ENCODE measurements around the gene CEP350.

The CEP350 gene

DNA sequence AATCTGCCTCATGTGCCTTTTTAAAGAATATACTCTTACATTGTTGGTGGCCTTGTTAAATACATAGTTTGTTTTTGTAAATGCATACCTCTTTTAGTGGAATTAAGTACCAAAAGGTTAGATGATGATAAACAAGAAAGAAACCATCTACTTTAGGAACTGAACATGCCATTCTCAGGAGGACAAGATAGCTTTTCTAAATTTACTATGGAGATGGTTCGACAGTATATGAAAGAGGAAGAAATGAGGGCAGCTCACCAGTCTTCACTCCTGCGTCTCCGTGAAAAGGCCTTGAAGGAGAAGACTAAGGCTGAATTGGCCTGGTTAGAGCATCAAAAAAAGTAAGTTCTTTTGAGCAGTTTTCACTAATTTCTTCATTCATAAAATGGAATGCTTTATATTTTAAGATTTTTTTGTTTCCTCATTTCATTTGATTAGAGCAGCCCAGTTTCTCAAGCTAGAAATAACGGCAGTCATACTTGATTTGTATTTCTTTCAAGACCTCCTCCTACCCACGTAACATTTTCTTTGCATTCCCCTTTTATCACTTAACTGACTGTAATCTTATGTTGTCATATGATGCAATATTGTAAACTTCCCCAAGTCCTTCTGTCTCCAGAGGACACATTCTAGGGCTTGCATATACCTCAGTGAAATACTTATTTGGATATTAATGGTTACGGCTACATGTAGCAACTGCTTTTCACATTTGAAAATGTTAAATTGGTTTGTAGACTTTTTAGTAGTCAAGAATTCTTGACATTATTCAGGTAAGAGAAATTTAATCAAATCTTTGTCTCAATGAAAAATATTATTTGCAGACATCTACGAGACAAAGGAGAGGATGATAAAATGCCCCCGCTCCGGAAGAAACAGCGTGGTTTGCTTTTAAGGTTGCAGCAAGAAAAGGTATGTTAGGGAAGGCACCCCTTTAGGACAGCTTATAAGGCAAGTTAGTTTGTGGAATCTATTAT, 99.3 kb downstream of the CEP350 start:
- no peak overlapping the region for H3K4me3 ChIP-seq (ENCODE audit: low read depth, low read length)

DNA sequence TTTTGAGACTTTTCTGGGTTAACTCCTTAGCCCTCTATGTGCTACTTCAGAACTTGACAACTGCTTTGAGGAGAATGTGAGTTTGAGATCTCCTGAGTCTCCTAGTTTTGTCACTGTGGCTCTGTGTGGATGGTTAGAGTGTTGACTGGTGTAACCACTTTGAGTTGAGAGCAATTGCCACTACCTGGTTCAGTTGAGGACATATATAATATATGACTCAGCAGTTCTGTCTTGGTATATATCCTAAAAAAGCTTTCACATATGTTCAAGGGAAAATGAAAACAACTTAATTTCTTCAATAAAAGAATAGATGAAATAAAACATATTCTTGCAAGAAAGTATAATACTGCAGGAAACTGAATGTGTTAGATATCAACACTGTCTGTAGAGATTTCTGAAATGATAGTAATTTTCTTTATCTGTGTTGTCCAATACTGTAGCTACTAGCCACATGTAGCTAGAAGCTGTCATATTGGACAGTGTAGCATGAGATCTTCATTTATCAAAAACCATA, 103.3 kb downstream of the CEP350 start:
- no peak overlapping the region for H3K4me3 ChIP-seq (ENCODE audit: low read depth, low read length)

DNA sequence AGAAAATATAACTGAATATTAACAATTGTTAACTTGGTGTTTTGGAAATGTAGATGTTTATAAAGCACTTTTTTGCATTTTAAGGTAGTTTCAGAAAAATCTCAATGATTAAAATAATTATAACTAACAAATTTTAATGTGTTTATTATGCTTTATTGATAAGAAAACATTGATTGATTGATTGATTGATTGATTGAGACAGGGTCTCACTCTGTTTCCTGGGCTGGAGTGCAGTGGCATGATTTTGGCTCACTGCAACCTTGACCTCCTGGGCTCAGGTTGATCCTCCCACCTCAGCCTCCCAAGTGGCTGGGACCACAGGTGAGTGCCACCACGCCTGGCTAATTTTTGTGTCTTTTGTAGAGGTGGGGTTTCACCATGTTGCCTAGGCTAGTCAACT, 106.4 kb downstream of the CEP350 start:
- no peak overlapping the region for H3K4me3 ChIP-seq (ENCODE audit: low read depth, low read length)

DNA sequence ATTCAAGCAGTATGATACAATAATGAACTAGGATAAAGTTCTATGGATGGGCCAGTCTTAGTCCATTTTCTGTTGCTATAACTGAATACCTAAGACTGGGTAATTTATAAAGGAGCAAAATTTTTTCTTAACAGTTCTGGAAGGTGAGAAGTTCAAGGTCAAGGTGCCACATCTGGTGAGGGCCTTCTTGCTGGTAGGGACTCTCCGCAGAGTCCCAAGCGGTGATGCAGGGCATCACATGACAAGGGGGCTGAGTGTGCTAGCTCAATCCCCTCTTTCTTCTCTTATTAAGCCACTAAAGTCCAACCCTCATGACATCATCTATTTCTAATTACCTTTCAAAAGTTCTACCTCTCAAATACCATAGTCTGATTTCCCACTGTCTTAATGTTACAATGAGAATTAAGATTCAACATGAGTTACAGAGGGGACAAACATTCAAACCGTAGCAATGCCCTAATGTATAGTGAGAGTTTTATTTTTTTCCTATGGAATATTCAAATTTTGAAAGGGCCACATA, 107.9 kb downstream of the CEP350 start:
- H3K4me3 ChIP-seq (ENCODE audit: low read depth, low read length) = no peak overlapping the region

DNA sequence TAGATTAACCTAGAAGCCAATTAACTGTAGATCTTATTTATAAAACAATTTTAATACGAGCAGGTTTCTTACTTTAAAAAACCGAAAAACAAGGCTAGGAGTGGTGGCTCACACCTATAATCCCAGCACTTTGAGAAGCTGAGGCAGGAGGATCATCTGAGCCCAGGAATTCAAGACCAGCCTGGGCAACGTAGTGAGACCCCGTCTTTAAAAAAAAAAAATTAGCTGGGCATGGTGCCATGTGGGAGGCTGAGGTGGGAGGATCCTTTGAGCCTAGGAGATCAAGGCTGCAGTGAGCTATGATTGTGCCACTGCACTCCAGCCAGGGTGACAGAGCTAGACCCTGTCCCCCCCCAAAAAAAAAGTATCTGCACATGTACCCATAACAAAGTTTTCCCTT, 110.8 kb downstream of the CEP350 start:
- no peak overlapping the region for H3K4me3 ChIP-seq (ENCODE audit: low read depth, low read length)

DNA sequence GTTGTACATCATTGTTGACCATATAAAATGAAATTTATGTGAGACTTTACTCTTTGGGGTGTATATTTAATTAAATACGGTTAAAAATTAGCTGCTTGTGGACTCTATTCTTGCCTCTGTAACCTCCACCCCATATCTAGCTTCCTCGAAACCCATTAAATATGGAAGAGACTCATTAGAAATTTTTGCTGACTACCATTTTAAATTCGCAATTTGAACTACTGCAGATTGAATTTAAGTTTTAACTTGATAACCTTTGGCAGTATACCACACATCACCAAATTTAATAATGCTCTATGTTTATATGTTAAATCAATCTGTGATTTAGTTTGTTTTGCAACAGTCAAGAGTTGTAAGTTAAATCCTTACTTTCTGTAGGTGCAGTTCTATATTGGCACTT, 111.5 kb downstream of the CEP350 start:
- H3K4me3 ChIP-seq (ENCODE audit: low read depth, low read length) = no peak overlapping the region

DNA sequence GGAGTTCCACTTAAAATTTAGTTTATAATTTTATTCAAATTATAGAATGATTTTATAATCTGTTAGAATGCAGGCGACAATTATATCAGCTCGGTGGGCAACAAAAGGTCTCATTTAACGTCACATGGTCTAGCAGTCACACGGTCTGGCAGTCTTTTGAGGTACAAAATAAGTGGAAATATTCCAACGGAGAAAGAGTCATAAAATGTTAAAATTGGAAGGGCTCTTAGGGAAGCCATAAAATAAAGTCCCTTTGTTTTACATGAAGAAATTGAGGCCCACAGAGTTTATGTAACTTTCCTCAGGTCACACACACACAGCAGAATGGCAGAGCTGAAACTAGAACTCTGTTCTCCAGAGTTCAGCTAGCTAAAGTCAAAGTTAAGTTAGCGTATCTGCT, 115.7 kb downstream of the CEP350 start:
- no peak overlapping the region for H3K4me3 ChIP-seq (ENCODE audit: low read depth, low read length)

DNA sequence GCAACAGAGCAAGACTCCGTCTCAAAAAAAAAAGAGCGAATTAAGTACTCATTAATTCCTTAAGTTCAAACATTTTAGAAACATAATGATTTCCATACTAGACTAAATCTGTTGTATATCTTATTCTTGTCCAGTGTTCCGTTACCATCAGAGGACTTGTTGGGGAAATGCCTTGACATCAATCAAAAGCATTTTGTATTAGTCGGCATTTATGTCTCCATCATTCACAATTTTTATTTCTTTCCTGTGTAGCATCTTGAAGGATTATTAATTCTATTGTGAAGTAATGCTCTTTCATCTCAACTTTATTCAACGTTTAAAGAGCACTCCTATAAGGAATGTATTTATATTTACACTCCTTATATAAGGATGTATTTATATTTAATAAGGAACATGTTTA, 117.1 kb downstream of the CEP350 start:
- H3K4me3 ChIP-seq (ENCODE audit: low read depth, low read length) = no peak overlapping the region

DNA sequence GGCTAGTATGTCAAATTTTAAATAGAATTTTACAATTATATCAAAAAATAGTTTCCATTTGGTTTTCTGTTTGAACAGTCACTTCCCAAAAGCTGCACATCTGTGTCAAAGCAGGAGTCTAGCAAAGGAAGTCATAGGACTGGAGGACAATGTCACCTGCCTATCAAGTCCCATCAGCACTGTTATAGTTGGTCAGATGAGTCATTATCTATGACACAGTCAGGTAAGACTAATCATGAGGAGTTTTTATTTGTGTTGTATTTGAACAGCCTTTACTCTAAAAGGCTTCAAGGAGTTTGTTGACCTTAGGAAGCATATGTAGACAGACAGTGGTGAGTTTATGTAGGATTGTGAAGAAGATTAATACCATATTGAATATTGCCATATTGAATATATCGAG, 125.8 kb downstream of the CEP350 start:
- no peak overlapping the region for H3K4me3 ChIP-seq (ENCODE audit: low read depth, low read length)

DNA sequence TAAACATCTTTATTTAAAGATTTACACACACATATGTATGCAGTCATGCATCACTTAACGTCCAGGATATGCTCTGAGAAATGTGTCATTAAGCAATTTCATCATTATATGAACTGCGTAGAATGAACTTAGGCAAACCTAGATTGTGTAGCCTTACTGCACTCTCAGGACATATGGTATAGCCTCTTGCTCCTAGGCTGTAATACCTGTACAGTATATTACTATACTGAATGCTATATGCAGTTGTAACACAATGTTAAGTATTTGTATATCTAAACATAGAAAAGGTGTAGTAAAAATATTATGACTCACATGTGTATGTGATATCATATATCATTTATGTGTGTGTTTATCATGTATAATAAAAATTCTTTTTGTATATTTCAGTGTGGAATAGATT, 126.9 kb downstream of the CEP350 start:
- H3K4me3 ChIP-seq (ENCODE audit: low read depth, low read length) = no peak overlapping the region

DNA sequence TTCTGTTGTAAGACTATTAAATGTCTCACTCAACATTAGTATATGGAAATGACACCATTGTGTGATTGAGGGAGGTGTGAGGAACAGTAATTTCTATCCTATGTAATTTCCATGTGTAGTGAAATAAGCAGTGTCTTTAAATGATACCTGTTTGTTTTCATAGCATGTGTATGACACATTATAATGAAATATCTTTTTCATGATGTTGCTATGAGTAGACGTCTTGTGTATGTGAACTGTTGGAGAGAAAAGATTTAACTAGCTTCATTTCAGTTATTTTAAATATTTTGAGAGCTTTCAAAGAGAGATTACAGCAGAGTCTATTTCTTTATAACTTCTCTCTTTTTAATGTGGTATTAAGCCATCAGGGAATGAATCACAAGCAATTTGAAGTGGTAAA, 128.6 kb downstream of the CEP350 start:
- no peak overlapping the region for H3K4me3 ChIP-seq (ENCODE audit: low read depth, low read length)

DNA sequence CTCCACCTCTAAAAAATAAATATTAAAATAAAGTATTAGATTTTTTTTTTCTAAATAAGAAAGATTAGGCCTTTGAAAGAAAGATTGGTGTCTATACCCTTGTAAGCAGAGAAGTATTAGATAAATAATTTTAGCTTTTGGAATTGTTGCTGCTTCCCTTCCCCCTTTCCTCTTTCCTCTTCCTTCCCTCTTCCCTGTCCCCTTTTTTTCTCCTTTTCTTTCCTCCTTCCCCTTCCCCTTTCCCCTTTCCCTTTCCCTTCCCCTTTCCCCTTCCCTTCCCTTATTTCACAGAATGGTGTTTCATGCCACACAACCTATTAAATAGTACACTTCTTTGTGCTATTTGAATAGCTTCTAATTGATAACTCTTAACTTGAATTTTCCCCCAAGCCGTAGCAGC, 130.3 kb downstream of the CEP350 start:
- no peak overlapping the region for H3K4me3 ChIP-seq (ENCODE audit: low read depth, low read length)

DNA sequence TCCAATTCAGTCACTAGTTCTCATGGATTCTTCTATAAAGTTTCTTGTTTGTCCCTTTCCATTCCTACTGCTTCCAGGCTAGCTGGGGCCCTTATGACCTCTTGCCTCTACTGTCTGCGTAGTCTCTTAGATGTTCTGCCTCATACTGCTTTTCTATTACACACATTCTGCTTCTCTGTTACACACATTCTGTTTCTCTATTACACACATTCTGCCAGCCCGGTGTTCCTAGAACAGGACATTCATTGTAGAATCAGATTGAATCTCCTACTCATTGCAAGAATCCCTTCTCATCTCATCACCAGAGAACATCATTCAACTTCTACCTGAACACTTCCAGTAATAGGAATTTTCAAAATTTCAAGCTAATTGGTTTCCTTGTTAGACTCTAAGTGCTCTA, 130.7 kb downstream of the CEP350 start:
- H3K4me3 ChIP-seq (ENCODE audit: low read depth, low read length) = no peak overlapping the region

DNA sequence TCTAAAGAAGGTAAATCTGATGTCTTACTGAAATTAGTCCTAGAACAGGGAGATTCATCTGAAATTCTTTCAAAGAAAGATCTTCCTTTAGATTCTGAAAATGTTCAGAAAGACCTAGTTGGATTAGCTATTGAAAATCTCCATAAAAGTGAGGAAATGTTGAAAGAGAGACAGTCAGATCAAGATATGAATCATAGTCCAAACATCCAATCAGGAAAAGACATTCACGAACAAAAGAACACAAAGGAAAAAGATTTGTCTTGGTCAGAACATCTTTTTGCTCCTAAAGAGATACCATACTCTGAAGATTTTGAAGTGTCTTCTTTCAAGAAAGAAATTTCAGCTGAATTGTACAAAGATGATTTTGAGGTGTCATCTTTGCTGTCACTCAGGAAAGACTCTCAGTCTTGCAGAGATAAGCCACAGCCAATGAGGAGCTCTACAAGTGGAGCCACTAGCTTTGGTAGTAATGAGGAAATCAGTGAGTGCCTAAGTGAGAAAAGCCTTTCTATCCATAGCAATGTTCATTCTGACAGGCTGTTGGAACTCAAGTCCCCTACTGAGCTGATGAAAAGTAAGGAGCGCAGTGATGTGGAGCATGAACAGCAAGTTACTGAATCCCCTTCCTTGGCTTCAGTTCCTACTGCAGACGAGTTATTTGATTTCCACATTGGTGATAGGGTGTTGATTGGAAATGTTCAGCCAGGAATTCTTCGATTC, 138.5 kb downstream of the CEP350 start:
- H3K4me3 ChIP-seq (ENCODE audit: low read depth, low read length) = no peak overlapping the region

DNA sequence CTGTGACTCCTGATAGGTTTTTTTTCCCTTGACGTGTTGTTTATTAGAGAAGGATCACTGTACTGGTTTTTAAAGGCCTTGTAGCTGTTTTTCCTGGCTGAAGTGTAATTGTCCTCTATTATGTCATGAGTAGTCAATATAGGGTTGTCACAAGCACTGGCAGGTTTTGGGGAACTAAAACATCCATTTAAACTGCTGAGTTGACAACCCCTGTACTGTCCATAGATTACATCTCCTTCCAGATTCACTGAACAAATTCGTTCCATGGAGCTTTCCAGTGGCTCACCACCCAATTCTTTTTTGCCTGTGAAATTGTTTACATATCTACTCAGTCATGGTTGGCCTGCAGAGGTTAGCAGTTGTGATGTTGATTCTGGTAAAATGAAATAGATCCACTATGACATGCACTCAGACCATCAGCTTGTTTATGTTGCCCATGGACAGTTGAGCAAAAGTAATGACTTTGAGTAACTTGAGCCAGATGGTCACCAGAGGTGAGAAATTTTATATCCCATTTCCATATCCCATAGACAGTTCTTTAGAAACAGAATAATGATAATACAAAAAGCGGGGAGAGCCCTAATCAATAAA, 140.2 kb downstream of the CEP350 start:
- no peak overlapping the region for H3K4me3 ChIP-seq (ENCODE audit: low read depth, low read length)

DNA sequence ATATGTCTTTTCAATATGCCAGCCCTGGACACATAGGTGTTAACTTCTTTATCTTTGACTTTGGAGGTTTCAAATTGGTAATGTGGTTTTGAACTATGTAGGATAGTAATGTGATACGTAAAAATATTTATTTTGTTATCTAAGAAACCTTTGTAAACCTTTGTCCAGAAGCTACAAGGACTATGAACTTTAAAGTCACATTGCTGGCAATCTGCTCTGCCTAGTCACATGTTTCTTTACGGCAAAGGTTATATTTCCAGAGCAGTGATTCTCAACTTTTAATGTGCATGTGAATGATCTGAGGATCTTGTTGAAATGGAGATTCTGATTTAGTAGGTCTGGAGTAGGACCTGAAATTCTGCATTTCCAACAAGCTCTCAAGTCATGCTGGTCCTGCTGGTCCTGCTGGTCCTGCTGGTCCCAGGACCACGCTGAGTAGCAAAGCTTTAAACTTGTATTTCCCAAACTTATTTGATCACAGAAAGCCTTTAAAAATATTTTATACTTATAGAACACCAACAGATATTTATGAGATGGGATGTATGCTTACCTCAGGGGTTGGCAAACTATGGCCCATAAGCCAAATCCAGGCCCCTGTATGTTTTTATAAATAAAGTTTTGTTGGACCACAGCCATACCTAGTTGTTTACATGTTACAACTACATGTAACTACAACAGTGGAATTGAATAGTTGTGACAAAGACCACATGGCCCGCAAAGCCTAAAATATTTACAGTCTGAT, 142.1 kb downstream of the CEP350 start:
- no peak overlapping the region for H3K4me3 ChIP-seq (ENCODE audit: low read depth, low read length)

DNA sequence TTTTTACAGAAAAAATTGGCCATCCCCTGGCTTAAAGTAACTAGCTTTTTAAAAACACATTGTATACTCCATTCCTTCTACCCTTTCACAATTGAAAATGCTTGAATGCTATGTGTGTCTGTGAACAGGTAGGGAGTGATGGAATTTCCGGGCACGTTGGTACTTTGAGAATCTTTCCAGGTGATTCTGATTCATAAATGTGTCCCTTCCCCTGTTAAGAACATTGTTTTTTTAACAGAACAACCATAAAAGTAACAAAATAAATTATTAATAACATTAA, 142.7 kb downstream of the CEP350 start:
- H3K4me3 ChIP-seq (ENCODE audit: low read depth, low read length) = no peak overlapping the region

DNA sequence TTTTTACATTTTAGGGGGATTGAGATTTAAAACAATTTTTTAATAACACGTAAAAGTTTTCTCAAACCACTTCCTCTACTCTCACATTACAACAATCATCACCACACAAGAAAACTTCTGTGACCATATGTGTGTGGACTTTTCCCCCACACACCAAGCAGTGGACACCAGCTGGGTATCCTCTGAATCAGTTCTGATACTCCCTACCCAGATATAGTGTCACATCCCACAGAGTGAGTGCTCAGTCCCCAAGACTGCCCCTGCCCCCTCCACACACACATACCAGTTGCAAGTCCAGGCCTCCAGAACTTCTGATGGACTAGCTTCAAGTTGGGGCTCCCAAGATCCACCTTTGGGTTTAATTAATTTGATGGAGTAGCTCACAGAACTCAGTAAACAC, 146.8 kb downstream of the CEP350 start:
- H3K4me3 ChIP-seq (ENCODE audit: low read depth, low read length) = no peak overlapping the region

DNA sequence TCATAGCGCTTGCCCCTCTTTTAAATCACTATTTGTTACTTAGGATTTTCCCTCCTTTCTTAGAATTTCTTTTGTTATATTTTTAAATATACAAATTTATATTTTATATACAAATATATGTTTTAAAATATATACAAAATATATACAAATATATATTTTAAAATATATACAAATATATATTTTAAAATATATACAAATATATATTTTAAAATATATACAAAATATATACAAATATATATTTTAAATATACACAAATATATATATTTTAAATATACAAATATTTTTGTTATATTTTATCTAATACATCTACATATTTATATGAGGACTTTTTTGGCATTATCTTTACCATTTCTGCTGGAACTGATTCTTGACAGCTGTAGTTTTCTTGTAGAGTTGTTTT, 149.2 kb downstream of the CEP350 start:
- no peak overlapping the region for H3K4me3 ChIP-seq (ENCODE audit: low read depth, low read length)

DNA sequence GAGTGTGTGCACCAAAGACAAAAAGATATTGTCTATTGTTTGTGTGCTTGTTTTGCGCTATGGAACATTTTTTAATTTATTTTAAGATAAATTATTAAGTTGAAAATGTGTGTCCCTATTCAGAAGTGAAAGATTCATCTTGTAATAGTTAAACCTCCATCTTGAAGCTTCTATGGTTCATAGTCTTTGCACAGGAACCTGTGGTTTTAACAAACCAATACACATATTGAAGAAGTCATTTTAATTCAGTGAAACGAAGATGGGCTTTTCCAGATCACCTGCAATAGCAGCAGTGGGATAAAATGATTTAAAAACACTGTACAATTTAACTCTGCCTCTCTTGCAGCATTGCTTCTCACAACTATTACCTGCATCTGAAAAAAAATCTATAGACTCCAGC, 157.5 kb downstream of the CEP350 start:
- H3K4me3 ChIP-seq (ENCODE audit: low read depth, low read length) = no peak overlapping the region

Measured in iPS-11a (cell line).